Esophagus muscularis mucosa (tissue), 3 donors: Measurements from ENCODE around the gene EID2.

Experiments
- CTCF ChIP-seq, 3 experiments: fragments of 200-600 bp in 2 of 3; fragments of 450-650 bp in 1 of 3; sonication (generic) in 2 of 3; IDR thresholded peaks; one replicate each; pipeline ENCODE4 v1.5.1; 2017 to 2019; ENCODE audit warnings: antibody characterized with exemption in 3 of 3, mild to moderate bottlenecking in 2 of 3, moderate library complexity in 1 of 3
- POLR2AphosphoS5 ChIP-seq, 2 donors: sonication (generic); formaldehyde crosslinking; IDR thresholded peaks; one replicate each; pipeline ENCODE4 v1.6.1; 2017; ENCODE audit warnings: antibody characterized with exemption in 2 of 2

DNA sequence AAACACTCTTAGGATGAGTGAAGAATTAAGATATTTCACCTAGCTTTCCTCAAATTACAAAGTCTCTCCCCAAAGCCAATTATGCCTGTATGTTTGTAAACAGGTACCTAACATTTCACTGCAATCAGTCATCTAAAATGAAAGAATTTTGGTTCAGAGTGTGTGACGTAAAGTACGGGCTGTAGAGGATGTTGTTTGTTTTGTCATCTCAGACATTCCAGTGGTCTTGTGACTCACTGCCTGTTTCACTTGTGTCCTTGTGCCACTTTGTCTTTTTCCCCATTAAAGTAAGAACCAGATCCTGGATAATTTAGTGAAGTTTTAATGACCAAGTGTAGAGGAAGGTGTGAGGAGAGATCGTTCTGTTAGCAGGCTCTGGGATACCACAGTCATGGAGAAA, 28.6 kb upstream of the EID2 start:
- TF ChIP-seq POLR2AphosphoS5 (IDR thresholded peaks at IDR 0.05) (no peak), CTCF (IDR thresholded peaks at IDR 0.05) (no peak)
